ENCODE measurements around the gene ATMIN. TPM values are rescaled to one million over a fixed set of nuclear protein-coding genes. Genes with fewer than 3 reads are reported as not detected.

Gene ATMIN
- total and polyA plus RNA-seq, 2 of the 13 experiments (the other 11 are each of a cell fraction or from before 2014, with no cell fraction given), result 34.6 to 60.4 TPM

GRCh38 chr16:81006813-81007695 is 28.6 kb upstream of the ATMIN start, which contains the start of the genes CENPN and CMC2 (continued):
- no peak for TF ChIP-seq ZNF784 (CRISPR knock-in tag; IDR thresholded peaks at IDR 0.05; ENCODE audit: borderline replicate concordance)
- no peak for TF ChIP-seq FOXO4 (CRISPR knock-in tag; conservative IDR thresholded peaks at IDR 0.05)
- TF ChIP-seq ZNF136 (CRISPR knock-in tag; IDR thresholded peaks at IDR 0.05; ENCODE audit: low read depth), result peak; percentile 45
- no peak; the same call in 1 of the 2 replicates for TF ChIP-seq SIX4 (CRISPR knock-in tag; IDR thresholded peaks at IDR 0.05)
- no peak for TF ChIP-seq ZNF770 (CRISPR knock-in tag; IDR thresholded peaks at IDR 0.05)
- no peak for TF ChIP-seq SMARCE1 (IDR thresholded peaks at IDR 0.05; ENCODE audit: borderline replicate concordance)
- TF ChIP-seq PHF20 (CRISPR knock-in tag; IDR thresholded peaks at IDR 0.05), result peak; percentile 72
- no peak; the same call in 1 of the 2 replicates for TF ChIP-seq ZNF746 (CRISPR knock-in tag; IDR thresholded peaks at IDR 0.05)
- TF ChIP-seq TOE1 (CRISPR knock-in tag; IDR thresholded peaks at IDR 0.05), result peak; percentile 52; the same call in 1 of the 2 replicates
- no peak for TF ChIP-seq SOX6 (IDR thresholded peaks at IDR 0.05)
- TF ChIP-seq SOX6 (CRISPR knock-in tag; IDR thresholded peaks at IDR 0.05), result peak; percentile 52
- TF ChIP-seq EP300 (IDR thresholded peaks at IDR 0.05; ENCODE audit: low read depth in 2 of 2, low read length in 2 of 2), result peak in 1 of 2 experiments; percentile 4; a peak in 1 of 4 replicates
- TF ChIP-seq EP300 (CRISPR knock-in tag; IDR thresholded peaks at IDR 0.05; ENCODE audit: borderline replicate concordance), result no peak
- TF ChIP-seq ZBTB39 (CRISPR knock-in tag; IDR thresholded peaks at IDR 0.05), result no peak; the same call in 1 of the 2 replicates
- peak; percentile 71; the same call in 1 of the 2 replicates for TF ChIP-seq SKIL (CRISPR knock-in tag; IDR thresholded peaks at IDR 0.05; ENCODE audit: borderline replicate concordance)
- TF ChIP-seq ZNF251 (CRISPR knock-in tag; IDR thresholded peaks at IDR 0.05), result no peak
- peak; percentile 38 for TF ChIP-seq FOXO1 (CRISPR knock-in tag; IDR thresholded peaks at IDR 0.05)
- peak; percentile 54 for TF ChIP-seq ZBTB25 (CRISPR knock-in tag; IDR thresholded peaks at IDR 0.05)
- TF ChIP-seq FOXK1 (CRISPR knock-in tag; IDR thresholded peaks at IDR 0.05; ENCODE audit: borderline replicate concordance, low read depth), result peak; percentile 84
